GM12878 (cell line): ENCODE measurements around the gene CLEC5A. TPM values are rescaled to one million over a fixed set of nuclear protein-coding genes. Genes with fewer than 3 reads are reported as not detected.

Experiments
- ATAC-seq: fragments of 200-7000 bp; cut with Tn5 transposase; 3 replicates; pipeline ENCODE4 v1.9.1; 2020; ENCODE audit warnings: mild to moderate bottlenecking, moderate library complexity
- BruUV-seq: library from RNA; stranded (reverse); fragments of 400-500 nt; replicated peaks from 2 replicates; lab custom pipeline; 2021; lab: Mats Ljungman, UMichigan
- CTCF ChIA-PET: fragments of 300-600 bp; sonication (Branson Sonifier 250); formaldehyde crosslinking; extraction: SDS; loops from one replicate; lab custom pipeline; 2021; ENCODE audit warnings: inconsistent platforms; lab: Yijun Ruan, JAX
- POLR2A ChIA-PET: fragments of 350-600 bp; formaldehyde crosslinking; extraction: SDS; loops from one replicate; lab custom pipeline; 2021; ENCODE audit warnings: inconsistent platforms; lab: Charles Lee
- RAD21 ChIA-PET: fragments of 300-600 bp; sonication (Branson Sonifier 250); formaldehyde crosslinking; loops from one replicate; lab custom pipeline; 2023; ENCODE audit warnings: antibody characterized with exemption; ENCODE audit not compliant: unreplicated experiment; lab: Charles Lee
- SMC1A ChIA-PET: fragments of 300-600 bp; sonication (Branson Sonifier 250); formaldehyde crosslinking; loops from one replicate; lab custom pipeline; 2023; ENCODE audit not compliant: unreplicated experiment, uncharacterized antibody; lab: Charles Lee
- DNase-seq: peaks from one replicate; pipeline ENCODE4 v3.0.0-alpha.2; 2011; ENCODE audit warnings: low read depth, low spot score
- FAIRE-seq: peaks from 3 replicates; lab custom pipeline; 2011; peaks lifted over from hg19 to GRCh38; lab: Jason Lieb, UNC
- H2AFZ ChIP-seq: 2 replicates; pipeline ENCODE4 v1.6.0; 2011; ENCODE audit warnings: low read depth, low read length, control low read depth; ENCODE audit not compliant: control insufficient read depth
- H3K27ac ChIP-seq: 2 replicates; pipeline ENCODE4 v1.5.1; 2011; ENCODE audit warnings: control low read depth; ENCODE audit not compliant: control insufficient read depth, insufficient read depth
- H3K27me3 ChIP-seq, 2 experiments: replicated peaks in 1 of 2; 2 replicates each; pipeline versions ENCODE4 v1.6.0 to v1.6.1; 2011; ENCODE audit warnings: low read length in 1 of 2; ENCODE audit not compliant: control insufficient read depth in 2 of 2, insufficient read depth in 2 of 2
- H3K36me3 ChIP-seq, 2 experiments: 2 replicates each; pipeline ENCODE4 v1.5.1; 2011; ENCODE audit warnings: low read length in 1 of 2; ENCODE audit not compliant: control insufficient read depth in 2 of 2, insufficient read depth in 2 of 2
- H3K4me1 ChIP-seq: 2 replicates; pipeline ENCODE4 v1.6.1; 2011; ENCODE audit warnings: mild to moderate bottlenecking, low read length, moderate library complexity, mixed read lengths; ENCODE audit not compliant: control insufficient read depth, insufficient read depth
- H3K4me2 ChIP-seq: 2 replicates; pipeline ENCODE4 v1.6.0; 2011; ENCODE audit warnings: control low read depth; ENCODE audit not compliant: control insufficient read depth, insufficient read depth
- H3K4me3 ChIP-seq: fragments of 200-600 bp; sonication (generic); 2 replicates; pipeline ENCODE4 v1.5.1; 2016
- H3K79me2 ChIP-seq: 2 replicates; pipeline ENCODE4 v1.6.0; 2011; ENCODE audit warnings: low read length; ENCODE audit not compliant: control insufficient read depth, insufficient read depth
- H3K9ac ChIP-seq: 2 replicates; pipeline ENCODE4 v1.8.0; 2011; ENCODE audit warnings: low read length, control low read depth, mixed read lengths; ENCODE audit not compliant: control insufficient read depth, insufficient read depth
- H3K9me3 ChIP-seq: replicated peaks from 3 replicates; pipeline ENCODE4 v1.5.1; 2011; ENCODE audit warnings: mild to moderate bottlenecking, low read length; ENCODE audit not compliant: control insufficient read depth, insufficient read depth
- H4K20me1 ChIP-seq: 2 replicates; pipeline ENCODE4 v1.6.0; 2011; ENCODE audit not compliant: control insufficient read depth, insufficient read depth
- HDAC2 ChIP-seq: fragments of 200-600 bp; sonication (generic); IDR thresholded peaks from 2 replicates; pipeline ENCODE4 v1.6.1; 2017
- MTA2 ChIP-seq: fragments of 450-650 bp; IDR thresholded peaks from 2 replicates; pipeline ENCODE4 v1.6.1; 2016; ENCODE audit warnings: low read depth, mild to moderate bottlenecking, moderate library complexity
- MTA3 ChIP-seq: IDR thresholded peaks from 2 replicates; pipeline ENCODE4 v1.6.1; 2012; ENCODE audit warnings: low read length, inconsistent platforms, borderline replicate concordance
- NFYB ChIP-seq: IDR thresholded peaks from 2 replicates; pipeline ENCODE4 v1.6.1; 2011; ENCODE audit warnings: low read depth, mild to moderate bottlenecking, low read length, improper control_type of control experiment, moderate library complexity; ENCODE audit not compliant: insufficient read depth
- POLR2AphosphoS2 ChIP-seq: IDR thresholded peaks from 2 replicates; pipeline ENCODE4 v1.6.1; 2011; ENCODE audit warnings: low read depth, mild to moderate bottlenecking, low read length, improper control_type of control experiment, moderate library complexity
- POLR2AphosphoS5 ChIP-seq: IDR thresholded peaks from 2 replicates; pipeline ENCODE4 v1.6.1; 2011; ENCODE audit warnings: mild to moderate bottlenecking, low read length, inconsistent platforms
- WRNIP1 ChIP-seq: IDR thresholded peaks from 2 replicates; pipeline ENCODE4 v1.6.1; 2011; ENCODE audit warnings: low read depth, low read length, improper control_type of control experiment, borderline replicate concordance
- WGBS: methylation state at CpG from one replicate; pipeline ENCODE4 v1.1.6; 2016; ENCODE audit warnings: low lambda C conversion rate; ENCODE audit not compliant: insufficient replicate concordance, insufficient coverage; ENCODE audit errors: missing lambda C conversion rate; 5-methylcytosine and 5-hydroxymethylcytosine counted together
- in situ Hi-C: fragments of 300-500 bp; cut with MboI; formaldehyde crosslinking; loops from 9 replicates; pipeline ENCODE4 v1.14.3; 2018; ENCODE audit warnings: mixed read lengths
- intact Hi-C: fragments of 100-400 bp; cut with micrococcal nuclease; formaldehyde crosslinking; loops from one replicate; pipeline ENCODE4 v1.14.2; 2022; ENCODE audit not compliant: unreplicated experiment
- polyA plus RNA-seq, 11 experiments: library from polyadenylated mRNA; depleted of rRNA in 4 of 11; unstranded in 6 of 11; stranded (reverse) in 5 of 11; fragments of >200 nt; fragmentation: Nextera tagmentation in 4 of 11; fragmentation: Illumina TruSeq in 1 of 11; extraction: Ambion mirVana in 4 of 11; extraction: Trizol in 1 of 11; gene quantifications; 1 replicate in 1 of 11; 2 replicates in 10 of 11; pipeline versions ENCODE4 v1.2.1 to v1.2.3, GENCODE V29; 2011 to 2016; ENCODE audit warnings: inconsistent platforms in 2 of 11, missing spikeins in 2 of 11, low read depth in 1 of 11
- total RNA-seq, 4 experiments: library from RNA; depleted of rRNA in 3 of 4; stranded (reverse); fragments of >200 nt in 3 of 4; fragmentation: Illumina TruSeq in 1 of 4; extraction: Trizol in 1 of 4; gene quantifications; 2 replicates each; pipeline versions ENCODE4 v1.2.1 to v1.2.3, GENCODE V29; 2013 to 2021
- TF ChIP-seq, protein P1 (sequence below): fragments of 450-650 bp; conservative IDR thresholded peaks from 2 replicates; pipeline ENCODE4 v1.6.1; 2017; ENCODE audit warnings: mild to moderate bottlenecking, moderate library complexity
- TF ChIP-seq, protein P2 (sequence below): fragments of 150-350 bp; IDR thresholded peaks from 2 replicates; pipeline ENCODE4 v1.6.1; 2014; ENCODE audit warnings: mild to moderate bottlenecking, low read depth, low read length
- TF ChIP-seq, protein P3 (sequence below): fragments of 150-350 bp; IDR thresholded peaks from 2 replicates; pipeline ENCODE4 v1.6.1; 2016; ENCODE audit warnings: low read depth, low read length
- TF ChIP-seq, protein P4 (sequence below): fragments of 450-650 bp; IDR thresholded peaks from 2 replicates; pipeline ENCODE4 v1.6.1; 2016; ENCODE audit warnings: mild to moderate bottlenecking
- TF ChIP-seq, protein P5 (sequence below): fragments of 450-650 bp; IDR thresholded peaks from 2 replicates; pipeline ENCODE4 v1.6.1; 2018; ENCODE audit warnings: mild to moderate bottlenecking, low read depth, moderate library complexity; ENCODE audit not compliant: partially characterized antibody

CLEC5A gene
- total and polyA plus RNA-seq, 10 of the 15 experiments (the other 5 are each of a cell fraction or from before 2014, with no cell fraction given): not detected

DNA sequence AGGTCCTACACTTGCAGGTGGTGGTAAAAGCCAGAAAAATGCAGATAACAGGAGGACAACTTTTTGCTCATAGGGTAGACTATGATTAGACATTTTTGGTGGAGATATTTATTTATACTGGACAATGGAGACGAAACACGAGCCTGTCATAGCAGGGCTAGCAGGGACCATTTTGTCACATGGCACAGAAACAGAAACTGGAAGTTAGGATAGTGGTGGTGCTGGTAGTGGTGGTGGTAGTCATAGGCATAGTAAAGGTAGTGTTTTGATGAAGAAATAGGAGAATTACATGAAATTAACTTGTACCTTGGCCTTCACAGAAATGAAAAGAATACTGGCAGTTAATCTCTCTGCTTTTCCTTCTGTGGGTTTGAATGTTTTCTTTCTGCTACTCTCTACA lies 40.1 kb upstream of the CLEC5A start:
- no peak for FAIRE-seq
- Histone ChIP-seq H2AFZ (no peak overlapping the region), H3K9me3 (no peaks in the 10 kb centered on the region), H3K36me3 (no peaks in the 10 kb centered on the region), H3K27ac (no peak overlapping the region), H3K9ac (no peak overlapping the region), H3K4me2 (no peak overlapping the region), H3K79me2 (no peaks in the 10 kb centered on the region), H3K4me3 (no peak overlapping the region), H3K4me1 (no peaks in the 10 kb centered on the region), H3K27me3 (no peaks in the 10 kb centered on the region), H4K20me1 (no peaks in the 10 kb centered on the region)
- no peak for ATAC-seq
- 6% methylated on average over 2 of the region's 2 CpGs for WGBS
- DNase-seq: no peak
- intact Hi-C loops: no loop called here
- CTCF ChIA-PET: interaction anchor here (1.3 kb wide), 1 partner anchor 11 kb away, joined by 4 read pairs; no protein-coding TSS in a partner anchor
- in situ Hi-C loops: no loop called here
- SMC1A ChIA-PET: no interaction called here
- RAD21 ChIA-PET: no interaction called here
- POLR2A ChIA-PET: no interaction called here
- no TSS peak for BruUV-seq
- TF ChIP-seq, protein P1, sequence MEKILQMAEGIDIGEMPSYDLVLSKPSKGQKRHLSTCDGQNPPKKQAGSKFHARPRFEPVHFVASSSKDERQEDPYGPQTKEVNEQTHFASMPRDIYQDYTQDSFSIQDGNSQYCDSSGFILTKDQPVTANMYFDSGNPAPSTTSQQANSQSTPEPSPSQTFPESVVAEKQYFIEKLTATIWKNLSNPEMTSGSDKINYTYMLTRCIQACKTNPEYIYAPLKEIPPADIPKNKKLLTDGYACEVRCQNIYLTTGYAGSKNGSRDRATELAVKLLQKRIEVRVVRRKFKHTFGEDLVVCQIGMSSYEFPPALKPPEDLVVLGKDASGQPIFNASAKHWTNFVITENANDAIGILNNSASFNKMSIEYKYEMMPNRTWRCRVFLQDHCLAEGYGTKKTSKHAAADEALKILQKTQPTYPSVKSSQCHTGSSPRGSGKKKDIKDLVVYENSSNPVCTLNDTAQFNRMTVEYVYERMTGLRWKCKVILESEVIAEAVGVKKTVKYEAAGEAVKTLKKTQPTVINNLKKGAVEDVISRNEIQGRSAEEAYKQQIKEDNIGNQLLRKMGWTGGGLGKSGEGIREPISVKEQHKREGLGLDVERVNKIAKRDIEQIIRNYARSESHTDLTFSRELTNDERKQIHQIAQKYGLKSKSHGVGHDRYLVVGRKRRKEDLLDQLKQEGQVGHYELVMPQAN: no peak
- TF ChIP-seq, protein P2, sequence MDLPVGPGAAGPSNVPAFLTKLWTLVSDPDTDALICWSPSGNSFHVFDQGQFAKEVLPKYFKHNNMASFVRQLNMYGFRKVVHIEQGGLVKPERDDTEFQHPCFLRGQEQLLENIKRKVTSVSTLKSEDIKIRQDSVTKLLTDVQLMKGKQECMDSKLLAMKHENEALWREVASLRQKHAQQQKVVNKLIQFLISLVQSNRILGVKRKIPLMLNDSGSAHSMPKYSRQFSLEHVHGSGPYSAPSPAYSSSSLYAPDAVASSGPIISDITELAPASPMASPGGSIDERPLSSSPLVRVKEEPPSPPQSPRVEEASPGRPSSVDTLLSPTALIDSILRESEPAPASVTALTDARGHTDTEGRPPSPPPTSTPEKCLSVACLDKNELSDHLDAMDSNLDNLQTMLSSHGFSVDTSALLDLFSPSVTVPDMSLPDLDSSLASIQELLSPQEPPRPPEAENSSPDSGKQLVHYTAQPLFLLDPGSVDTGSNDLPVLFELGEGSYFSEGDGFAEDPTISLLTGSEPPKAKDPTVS: no peak
- TF ChIP-seq MTA2: no peak
- TF ChIP-seq MTA3: no peak
- TF ChIP-seq NFYB: no peak
- no peak for TF ChIP-seq POLR2AphosphoS2
- TF ChIP-seq, protein P3, sequence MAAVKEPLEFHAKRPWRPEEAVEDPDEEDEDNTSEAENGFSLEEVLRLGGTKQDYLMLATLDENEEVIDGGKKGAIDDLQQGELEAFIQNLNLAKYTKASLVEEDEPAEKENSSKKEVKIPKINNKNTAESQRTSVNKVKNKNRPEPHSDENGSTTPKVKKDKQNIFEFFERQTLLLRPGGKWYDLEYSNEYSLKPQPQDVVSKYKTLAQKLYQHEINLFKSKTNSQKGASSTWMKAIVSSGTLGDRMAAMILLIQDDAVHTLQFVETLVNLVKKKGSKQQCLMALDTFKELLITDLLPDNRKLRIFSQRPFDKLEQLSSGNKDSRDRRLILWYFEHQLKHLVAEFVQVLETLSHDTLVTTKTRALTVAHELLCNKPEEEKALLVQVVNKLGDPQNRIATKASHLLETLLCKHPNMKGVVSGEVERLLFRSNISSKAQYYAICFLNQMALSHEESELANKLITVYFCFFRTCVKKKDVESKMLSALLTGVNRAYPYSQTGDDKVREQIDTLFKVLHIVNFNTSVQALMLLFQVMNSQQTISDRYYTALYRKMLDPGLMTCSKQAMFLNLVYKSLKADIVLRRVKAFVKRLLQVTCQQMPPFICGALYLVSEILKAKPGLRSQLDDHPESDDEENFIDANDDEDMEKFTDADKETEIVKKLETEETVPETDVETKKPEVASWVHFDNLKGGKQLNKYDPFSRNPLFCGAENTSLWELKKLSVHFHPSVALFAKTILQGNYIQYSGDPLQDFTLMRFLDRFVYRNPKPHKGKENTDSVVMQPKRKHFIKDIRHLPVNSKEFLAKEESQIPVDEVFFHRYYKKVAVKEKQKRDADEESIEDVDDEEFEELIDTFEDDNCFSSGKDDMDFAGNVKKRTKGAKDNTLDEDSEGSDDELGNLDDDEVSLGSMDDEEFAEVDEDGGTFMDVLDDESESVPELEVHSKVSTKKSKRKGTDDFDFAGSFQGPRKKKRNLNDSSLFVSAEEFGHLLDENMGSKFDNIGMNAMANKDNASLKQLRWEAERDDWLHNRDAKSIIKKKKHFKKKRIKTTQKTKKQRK: no peak
- TF ChIP-seq WRNIP1: no peak
- no peak for TF ChIP-seq POLR2AphosphoS5
- TF ChIP-seq, protein P4, sequence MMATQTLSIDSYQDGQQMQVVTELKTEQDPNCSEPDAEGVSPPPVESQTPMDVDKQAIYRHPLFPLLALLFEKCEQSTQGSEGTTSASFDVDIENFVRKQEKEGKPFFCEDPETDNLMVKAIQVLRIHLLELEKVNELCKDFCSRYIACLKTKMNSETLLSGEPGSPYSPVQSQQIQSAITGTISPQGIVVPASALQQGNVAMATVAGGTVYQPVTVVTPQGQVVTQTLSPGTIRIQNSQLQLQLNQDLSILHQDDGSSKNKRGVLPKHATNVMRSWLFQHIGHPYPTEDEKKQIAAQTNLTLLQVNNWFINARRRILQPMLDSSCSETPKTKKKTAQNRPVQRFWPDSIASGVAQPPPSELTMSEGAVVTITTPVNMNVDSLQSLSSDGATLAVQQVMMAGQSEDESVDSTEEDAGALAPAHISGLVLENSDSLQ: no peak
- no peak for TF ChIP-seq HDAC2
- TF ChIP-seq, protein P5, sequence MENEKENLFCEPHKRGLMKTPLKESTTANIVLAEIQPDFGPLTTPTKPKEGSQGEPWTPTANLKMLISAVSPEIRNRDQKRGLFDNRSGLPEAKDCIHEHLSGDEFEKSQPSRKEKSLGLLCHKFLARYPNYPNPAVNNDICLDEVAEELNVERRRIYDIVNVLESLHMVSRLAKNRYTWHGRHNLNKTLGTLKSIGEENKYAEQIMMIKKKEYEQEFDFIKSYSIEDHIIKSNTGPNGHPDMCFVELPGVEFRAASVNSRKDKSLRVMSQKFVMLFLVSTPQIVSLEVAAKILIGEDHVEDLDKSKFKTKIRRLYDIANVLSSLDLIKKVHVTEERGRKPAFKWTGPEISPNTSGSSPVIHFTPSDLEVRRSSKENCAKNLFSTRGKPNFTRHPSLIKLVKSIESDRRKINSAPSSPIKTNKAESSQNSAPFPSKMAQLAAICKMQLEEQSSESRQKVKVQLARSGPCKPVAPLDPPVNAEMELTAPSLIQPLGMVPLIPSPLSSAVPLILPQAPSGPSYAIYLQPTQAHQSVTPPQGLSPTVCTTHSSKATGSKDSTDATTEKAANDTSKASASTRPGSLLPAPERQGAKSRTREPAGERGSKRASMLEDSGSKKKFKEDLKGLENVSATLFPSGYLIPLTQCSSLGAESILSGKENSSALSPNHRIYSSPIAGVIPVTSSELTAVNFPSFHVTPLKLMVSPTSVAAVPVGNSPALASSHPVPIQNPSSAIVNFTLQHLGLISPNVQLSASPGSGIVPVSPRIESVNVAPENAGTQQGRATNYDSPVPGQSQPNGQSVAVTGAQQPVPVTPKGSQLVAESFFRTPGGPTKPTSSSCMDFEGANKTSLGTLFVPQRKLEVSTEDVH: no peak
